ENCODE data around the gene PHOSPHO2. TPM values are rescaled to one million over a fixed set of nuclear protein-coding genes. Genes with fewer than 3 reads are reported as not detected.

PHOSPHO2 gene
- total and polyA plus RNA-seq, 2 experiments from 2014 or later, result 8.3 to 8.7 TPM

DNA sequence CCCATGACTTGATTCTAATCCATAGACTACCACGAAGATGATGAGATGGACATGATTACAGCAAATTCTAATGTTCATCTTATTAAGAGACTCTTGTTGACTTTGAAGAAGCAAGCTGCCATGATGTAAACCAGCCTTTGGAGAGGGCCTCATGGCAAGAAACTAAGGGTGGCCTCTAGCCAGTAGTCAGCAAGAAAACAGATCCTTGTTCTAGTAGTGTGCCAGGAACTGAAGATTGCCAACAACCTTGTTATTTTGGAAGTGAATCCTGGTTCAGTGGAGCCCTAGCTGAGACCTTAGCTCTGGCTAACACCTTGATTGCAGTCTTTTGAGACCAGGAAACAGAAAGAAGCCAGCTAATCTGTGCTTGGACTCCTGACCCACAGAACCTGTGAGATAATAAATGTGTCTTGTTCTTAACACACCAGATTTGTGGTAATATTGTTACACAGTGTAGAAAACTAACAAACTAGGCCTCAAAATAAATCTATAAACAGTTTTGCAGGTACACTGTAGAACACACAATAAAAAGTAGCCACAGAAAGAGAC, 10.0 kb downstream of the PHOSPHO2 start (continued):
- TF ChIP-seq, protein P1, sequence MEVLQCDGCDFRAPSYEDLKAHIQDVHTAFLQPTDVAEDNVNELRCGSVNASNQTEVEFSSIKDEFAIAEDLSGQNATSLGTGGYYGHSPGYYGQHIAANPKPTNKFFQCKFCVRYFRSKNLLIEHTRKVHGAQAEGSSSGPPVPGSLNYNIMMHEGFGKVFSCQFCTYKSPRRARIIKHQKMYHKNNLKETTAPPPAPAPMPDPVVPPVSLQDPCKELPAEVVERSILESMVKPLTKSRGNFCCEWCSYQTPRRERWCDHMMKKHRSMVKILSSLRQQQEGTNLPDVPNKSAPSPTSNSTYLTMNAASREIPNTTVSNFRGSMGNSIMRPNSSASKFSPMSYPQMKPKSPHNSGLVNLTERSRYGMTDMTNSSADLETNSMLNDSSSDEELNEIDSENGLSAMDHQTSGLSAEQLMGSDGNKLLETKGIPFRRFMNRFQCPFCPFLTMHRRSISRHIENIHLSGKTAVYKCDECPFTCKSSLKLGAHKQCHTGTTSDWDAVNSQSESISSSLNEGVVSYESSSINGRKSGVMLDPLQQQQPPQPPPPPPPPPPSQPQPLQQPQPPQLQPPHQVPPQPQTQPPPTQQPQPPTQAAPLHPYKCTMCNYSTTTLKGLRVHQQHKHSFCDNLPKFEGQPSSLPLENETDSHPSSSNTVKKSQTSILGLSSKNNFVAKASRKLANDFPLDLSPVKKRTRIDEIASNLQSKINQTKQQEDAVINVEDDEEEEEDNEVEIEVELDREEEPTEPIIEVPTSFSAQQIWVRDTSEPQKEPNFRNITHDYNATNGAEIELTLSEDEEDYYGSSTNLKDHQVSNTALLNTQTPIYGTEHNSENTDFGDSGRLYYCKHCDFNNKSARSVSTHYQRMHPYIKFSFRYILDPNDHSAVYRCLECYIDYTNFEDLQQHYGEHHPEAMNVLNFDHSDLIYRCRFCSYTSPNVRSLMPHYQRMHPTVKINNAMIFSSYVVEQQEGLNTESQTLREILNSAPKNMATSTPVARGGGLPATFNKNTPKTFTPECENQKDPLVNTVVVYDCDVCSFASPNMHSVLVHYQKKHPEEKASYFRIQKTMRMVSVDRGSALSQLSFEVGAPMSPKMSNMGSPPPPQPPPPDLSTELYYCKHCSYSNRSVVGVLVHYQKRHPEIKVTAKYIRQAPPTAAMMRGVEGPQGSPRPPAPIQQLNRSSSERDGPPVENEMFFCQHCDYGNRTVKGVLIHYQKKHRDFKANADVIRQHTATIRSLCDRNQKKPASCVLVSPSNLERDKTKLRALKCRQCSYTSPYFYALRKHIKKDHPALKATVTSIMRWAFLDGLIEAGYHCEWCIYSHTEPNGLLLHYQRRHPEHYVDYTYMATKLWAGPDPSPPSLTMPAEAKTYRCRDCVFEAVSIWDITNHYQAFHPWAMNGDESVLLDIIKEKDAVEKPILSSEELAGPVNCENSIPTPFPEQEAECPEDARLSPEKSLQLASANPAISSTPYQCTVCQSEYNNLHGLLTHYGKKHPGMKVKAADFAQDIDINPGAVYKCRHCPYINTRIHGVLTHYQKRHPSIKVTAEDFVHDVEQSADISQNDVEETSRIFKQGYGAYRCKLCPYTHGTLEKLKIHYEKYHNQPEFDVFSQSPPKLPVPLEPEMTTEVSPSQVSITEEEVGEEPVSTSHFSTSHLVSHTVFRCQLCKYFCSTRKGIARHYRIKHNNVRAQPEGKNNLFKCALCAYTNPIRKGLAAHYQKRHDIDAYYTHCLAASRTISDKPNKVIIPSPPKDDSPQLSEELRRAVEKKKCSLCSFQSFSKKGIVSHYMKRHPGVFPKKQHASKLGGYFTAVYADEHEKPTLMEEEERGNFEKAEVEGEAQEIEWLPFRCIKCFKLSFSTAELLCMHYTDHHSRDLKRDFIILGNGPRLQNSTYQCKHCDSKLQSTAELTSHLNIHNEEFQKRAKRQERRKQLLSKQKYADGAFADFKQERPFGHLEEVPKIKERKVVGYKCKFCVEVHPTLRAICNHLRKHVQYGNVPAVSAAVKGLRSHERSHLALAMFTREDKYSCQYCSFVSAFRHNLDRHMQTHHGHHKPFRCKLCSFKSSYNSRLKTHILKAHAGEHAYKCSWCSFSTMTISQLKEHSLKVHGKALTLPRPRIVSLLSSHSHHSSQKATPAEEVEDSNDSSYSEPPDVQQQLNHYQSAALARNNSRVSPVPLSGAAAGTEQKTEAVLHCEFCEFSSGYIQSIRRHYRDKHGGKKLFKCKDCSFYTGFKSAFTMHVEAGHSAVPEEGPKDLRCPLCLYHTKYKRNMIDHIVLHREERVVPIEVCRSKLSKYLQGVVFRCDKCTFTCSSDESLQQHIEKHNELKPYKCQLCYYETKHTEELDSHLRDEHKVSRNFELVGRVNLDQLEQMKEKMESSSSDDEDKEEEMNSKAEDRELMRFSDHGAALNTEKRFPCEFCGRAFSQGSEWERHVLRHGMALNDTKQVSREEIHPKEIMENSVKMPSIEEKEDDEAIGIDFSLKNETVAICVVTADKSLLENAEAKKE (CRISPR knock-in tag; IDR thresholded peaks at IDR 0.05), result no peak
- TF ChIP-seq, protein P2, sequence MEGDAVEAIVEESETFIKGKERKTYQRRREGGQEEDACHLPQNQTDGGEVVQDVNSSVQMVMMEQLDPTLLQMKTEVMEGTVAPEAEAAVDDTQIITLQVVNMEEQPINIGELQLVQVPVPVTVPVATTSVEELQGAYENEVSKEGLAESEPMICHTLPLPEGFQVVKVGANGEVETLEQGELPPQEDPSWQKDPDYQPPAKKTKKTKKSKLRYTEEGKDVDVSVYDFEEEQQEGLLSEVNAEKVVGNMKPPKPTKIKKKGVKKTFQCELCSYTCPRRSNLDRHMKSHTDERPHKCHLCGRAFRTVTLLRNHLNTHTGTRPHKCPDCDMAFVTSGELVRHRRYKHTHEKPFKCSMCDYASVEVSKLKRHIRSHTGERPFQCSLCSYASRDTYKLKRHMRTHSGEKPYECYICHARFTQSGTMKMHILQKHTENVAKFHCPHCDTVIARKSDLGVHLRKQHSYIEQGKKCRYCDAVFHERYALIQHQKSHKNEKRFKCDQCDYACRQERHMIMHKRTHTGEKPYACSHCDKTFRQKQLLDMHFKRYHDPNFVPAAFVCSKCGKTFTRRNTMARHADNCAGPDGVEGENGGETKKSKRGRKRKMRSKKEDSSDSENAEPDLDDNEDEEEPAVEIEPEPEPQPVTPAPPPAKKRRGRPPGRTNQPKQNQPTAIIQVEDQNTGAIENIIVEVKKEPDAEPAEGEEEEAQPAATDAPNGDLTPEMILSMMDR (conservative IDR thresholded peaks at IDR 0.05; ENCODE audit: low read depth in 2 of 2), result no peak
- TF ChIP-seq STAT1 (IDR thresholded peaks at IDR 0.05; ENCODE audit: unreplicated experiment), result no peak
- TF ChIP-seq POLR2AphosphoS5 (IDR thresholded peaks at IDR 0.05; ENCODE audit: low read depth), result no peak
- TF ChIP-seq, protein P3, sequence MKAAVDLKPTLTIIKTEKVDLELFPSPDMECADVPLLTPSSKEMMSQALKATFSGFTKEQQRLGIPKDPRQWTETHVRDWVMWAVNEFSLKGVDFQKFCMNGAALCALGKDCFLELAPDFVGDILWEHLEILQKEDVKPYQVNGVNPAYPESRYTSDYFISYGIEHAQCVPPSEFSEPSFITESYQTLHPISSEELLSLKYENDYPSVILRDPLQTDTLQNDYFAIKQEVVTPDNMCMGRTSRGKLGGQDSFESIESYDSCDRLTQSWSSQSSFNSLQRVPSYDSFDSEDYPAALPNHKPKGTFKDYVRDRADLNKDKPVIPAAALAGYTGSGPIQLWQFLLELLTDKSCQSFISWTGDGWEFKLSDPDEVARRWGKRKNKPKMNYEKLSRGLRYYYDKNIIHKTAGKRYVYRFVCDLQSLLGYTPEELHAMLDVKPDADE (IDR thresholded peaks at IDR 0.05), result no peak
- no peak for TF ChIP-seq EZH2 (IDR thresholded peaks at IDR 0.05; ENCODE audit: low read depth, unreplicated experiment)
- no peak for TF ChIP-seq EZH2phosphoT487 (IDR thresholded peaks at IDR 0.05; ENCODE audit: unreplicated experiment)
